NCI-H82 (cell line): Measurements from ENCODE around the gene FCGR1A.
"Not testable (repeated sequence)": the region's sequence is repeated elsewhere in the genome, so short reads cannot be mapped to it uniquely, and the experiment has no call there.

ENCODE experiments used
- DNase-seq: peaks from one replicate; lab custom pipeline; 2025; lab: John Stamatoyannopoulos, UW

Gene FCGR1A

GRCh38 chr1:149832316-149833126, 50.0 kb downstream of the FCGR1A start:
- not testable (repeated sequence) for DNase-seq

GRCh38 chr1:149833144-149833543, 50.6 kb downstream of the FCGR1A start:
- not testable (repeated sequence) for DNase-seq

- DNase-seq: not testable (repeated sequence)
These were observed 58.7 kb downstream of the FCGR1A start for GRCh38 chr1:149841149-149841548.
